GM18907 (cell line): ENCODE results near the gene RPLP1.
A peak's percentile ranks its signal among the peaks of the same experiment; 100 is the strongest.
"Not testable (repeated sequence)": the region's sequence is repeated elsewhere in the genome, so short reads cannot be mapped to it uniquely, and the experiment has no call there.

Source experiments
- ATAC-seq: cut with Tn5 transposase; IDR thresholded peaks from one replicate; pipeline ENCODE4 v1.9.1; 2021; ENCODE audit warnings: mild to moderate bottlenecking, moderate library complexity; ENCODE audit not compliant: unreplicated experiment

The RPLP1 gene

GRCh38 chr15:69436951-69437350 is 15.7 kb upstream of the RPLP1 start:
- ATAC-seq: no peak

- no peak for ATAC-seq
Observed at GRCh38 chr15:69439623-69440022, 13.0 kb upstream of the RPLP1 start.

GRCh38 chr15:69443032-69443611 is 9.5 kb upstream of the RPLP1 start:
- peak; percentile 62 for ATAC-seq

GRCh38 chr15:69444686-69445085 is 7.9 kb upstream of the RPLP1 start:
- ATAC-seq: no peak

GRCh38 chr15:69446953-69447352 is 5.7 kb upstream of the RPLP1 start:
- ATAC-seq: no peak

GRCh38 chr15:69450221-69450620 is 2.4 kb upstream of the RPLP1 start:
- not testable (repeated sequence) for ATAC-seq

GRCh38 chr15:69450968-69451695 is 1.5 kb upstream of the RPLP1 start:
- ATAC-seq: no peak

- peak; percentile 42 for ATAC-seq
Observed at GRCh38 chr15:69451951-69452691, 497 bp upstream of the RPLP1 start.

- no peak for ATAC-seq
Observed at GRCh38 chr15:69454953-69455352, 2.3 kb downstream of the RPLP1 start.

GRCh38 chr15:69456208-69457166 is 3.9 kb downstream of the RPLP1 start:
- no peak for ATAC-seq

GRCh38 chr15:69457304-69458280 is 5.0 kb downstream of the RPLP1 start:
- no peak for ATAC-seq

GRCh38 chr15:69459066-69459465 is 6.4 kb downstream of the RPLP1 start:
- ATAC-seq: no peak

- ATAC-seq: no peak
Observed at GRCh38 chr15:69460481-69460880, 7.9 kb downstream of the RPLP1 start.

- ATAC-seq: peak; percentile 21
Observed at GRCh38 chr15:69462030-69462492, 9.4 kb downstream of the RPLP1 start.

GRCh38 chr15:69462493-69463181 is 10.0 kb downstream of the RPLP1 start:
- peak; percentile 92 for ATAC-seq

- ATAC-seq: no peak
Observed at GRCh38 chr15:69463182-69463756, 10.7 kb downstream of the RPLP1 start.

- no peak for ATAC-seq
Observed at GRCh38 chr15:69465253-69465652, 12.6 kb downstream of the RPLP1 start.

GRCh38 chr15:69466733-69467132 is 14.1 kb downstream of the RPLP1 start:
- no peak for ATAC-seq

- ATAC-seq: no peak
Observed at GRCh38 chr15:69467636-69468035, 15.0 kb downstream of the RPLP1 start.
